CD4-positive, alpha-beta T cell (primary cell): Measurements from ENCODE around the gene CD300LG. TPM values are rescaled to one million over a fixed set of nuclear protein-coding genes. Genes with fewer than 3 reads are reported as not detected.

Experiments
- ATAC-seq: fragments of 200-7000 bp; cut with Tn5 transposase; one replicate; pipeline ENCODE4 v1.10.0; 2022; ENCODE audit warnings: mild to moderate bottlenecking; ENCODE audit not compliant: poor library complexity
- CTCF ChIA-PET: fragments of 350-600 bp; sonication (Branson Sonifier 250); formaldehyde crosslinking; loops from one replicate; lab custom pipeline; 2021; ENCODE audit warnings: antibody characterized with exemption, inconsistent platforms; lab: Charles Lee
- POLR2A ChIA-PET: fragments of 350-600 bp; sonication (Branson Sonifier 250); formaldehyde crosslinking; loops from one replicate; lab custom pipeline; 2021; ENCODE audit warnings: antibody characterized with exemption, inconsistent platforms; lab: Charles Lee
- DNase-seq, 14 experiments: peaks; one replicate each; pipeline ENCODE4 v3.0.0-alpha.2; 2013 to 2020; ENCODE audit warnings: mixed read lengths in 2 of 14
- H3K27ac ChIP-seq, 2 donors: one replicate each; pipeline versions ENCODE4 v1.5.1 to v1.7.0; 2013; ENCODE audit warnings: low read length in 2 of 2, low read depth in 1 of 2, mild to moderate bottlenecking in 1 of 2
- H3K27me3 ChIP-seq, 2 experiments: 1 replicate in 1 of 2; 2 replicates in 1 of 2; pipeline versions ENCODE4 v1.6.1 to v1.7.0; 2013; ENCODE audit warnings: low read length in 2 of 2, control low read depth in 1 of 2, mild to moderate bottlenecking in 1 of 2, moderate library complexity in 1 of 2; ENCODE audit not compliant: insufficient read depth in 2 of 2, control insufficient read depth in 1 of 2
- H3K36me3 ChIP-seq: one replicate; pipeline ENCODE4 v1.6.1; 2013; ENCODE audit warnings: low read length, control low read depth; ENCODE audit not compliant: insufficient read depth
- H3K4me1 ChIP-seq: one replicate; pipeline ENCODE4 v1.6.1; 2013; ENCODE audit warnings: low read length, control low read depth; ENCODE audit not compliant: insufficient read depth
- H3K4me3 ChIP-seq: one replicate; pipeline ENCODE4 v1.5.1; 2013; ENCODE audit warnings: mild to moderate bottlenecking, low read length, moderate library complexity
- H3K9me3 ChIP-seq, 2 experiments: 1 replicate in 1 of 2; 2 replicates in 1 of 2; pipeline versions ENCODE4 v1.6.1 to v1.7.0; 2013; ENCODE audit warnings: low read length in 2 of 2, mild to moderate bottlenecking in 2 of 2, control low read depth in 1 of 2, moderate library complexity in 1 of 2; ENCODE audit not compliant: control insufficient read depth in 1 of 2, insufficient read depth in 1 of 2
- H3K27ac Mint-ChIP-seq: one replicate; pipeline ENCODE4 v1.8.0; 2020; ENCODE audit warnings: mixed read lengths
- H3K27me3 Mint-ChIP-seq: one replicate; pipeline ENCODE4 v1.8.0; 2021; ENCODE audit warnings: mixed read lengths
- H3K36me3 Mint-ChIP-seq: one replicate; pipeline ENCODE4 v1.8.0; 2021; ENCODE audit warnings: low read depth, mixed read lengths
- H3K4me1 Mint-ChIP-seq: one replicate; pipeline ENCODE4 v1.8.0; 2021; ENCODE audit warnings: low read depth, mixed read lengths
- H3K4me3 Mint-ChIP-seq: one replicate; pipeline ENCODE4 v1.8.0; 2020; ENCODE audit warnings: mild to moderate bottlenecking, mixed read lengths
- H3K9me3 Mint-ChIP-seq: one replicate; pipeline ENCODE4 v1.8.0; 2020; ENCODE audit warnings: mixed read lengths
- CTCF ChIP-seq: fragments of 200-600 bp; IDR thresholded peaks from one replicate; pipeline ENCODE4 v1.8.0; 2022; ENCODE audit warnings: antibody characterized with exemption, mild to moderate bottlenecking
- intact Hi-C, 2 experiments: fragments of 100-400 bp; cut with DNase I in 1 of 2; cut with micrococcal nuclease in 1 of 2; formaldehyde crosslinking; loops; one replicate each; pipeline versions ENCODE4 v1.15.1 to v1.9.0; 2023 to 2025; cut with DNase I, micrococcal nuclease
- total RNA-seq, 174 experiments: library from RNA in 2 of 174; stranded (reverse) in 2 of 174; gene quantifications; one replicate each; pipeline ENCODE4 v1.2.3 and lab custom pipeline; 2021 to 2026

Gene CD300LG
- total RNA-seq, 2 experiments from 2014 or later = not detected

GRCh38 chr17:43873091-43873490, 26.1 kb downstream of the CD300LG start:
- intact Hi-C loops = no loop called here
- POLR2A ChIA-PET = no interaction called here
- Histone ChIP-seq H3K4me3 (no peak overlapping the region), H3K27ac (no peak overlapping the region), H3K4me1 (no peaks in the 10 kb centered on the region), H3K27me3 (peaks cover 3 to 5% of the 10 kb centered on the region in 2 experiments), H3K9me3 (no peaks in the 10 kb centered on the region), H3K36me3 (no peaks in the 10 kb centered on the region)
- Mint-ChIP-seq H3K4me1 (no peaks in the 10 kb centered on the region), H3K9me3 (no peaks in the 10 kb centered on the region), H3K27me3 (peaks cover 45% of the 10 kb centered on the region), H3K27ac (no peak overlapping the region), H3K36me3 (no peaks in the 10 kb centered on the region), H3K4me3 (no peak overlapping the region)
- CTCF ChIA-PET = no interaction called here
- ATAC-seq (no peak), DNase-seq (no peak)
- no peak for TF ChIP-seq CTCF

DNA sequence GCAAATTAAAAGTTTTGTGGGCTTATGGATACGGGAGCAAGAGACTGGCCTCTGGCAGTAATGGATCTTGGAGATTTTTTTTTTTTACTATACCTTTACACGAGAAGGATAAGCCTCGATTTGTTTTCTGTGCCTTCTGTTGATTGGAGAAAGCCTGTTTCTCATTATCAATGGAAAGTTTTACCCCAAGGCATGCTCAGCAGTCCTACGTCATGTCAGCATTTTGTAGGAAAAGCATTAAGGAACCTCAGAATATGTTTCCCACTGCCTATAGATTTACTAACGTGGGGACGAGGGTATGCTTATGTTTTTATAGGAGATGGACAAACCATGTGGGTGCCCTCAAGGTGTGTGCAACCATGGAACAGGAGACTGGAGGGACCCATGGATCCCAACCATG, 26.8 kb downstream of the CD300LG start:
- no peak overlapping the region for H3K27ac Mint-ChIP-seq
- Histone ChIP-seq H3K36me3 (no peaks in the 10 kb centered on the region), H3K9me3 (no peaks in the 10 kb centered on the region), H3K27ac (no peak overlapping the region), H3K27me3 (peaks cover 3 to 5% of the 10 kb centered on the region in 2 experiments), H3K4me3 (no peak overlapping the region), H3K4me1 (peaks cover 3% of the 10 kb centered on the region)
- H3K27me3 Mint-ChIP-seq = peaks cover 38% of the 10 kb centered on the region
- no peaks in the 10 kb centered on the region for H3K9me3 Mint-ChIP-seq
- H3K4me1 Mint-ChIP-seq = no peaks in the 10 kb centered on the region
- H3K4me3 Mint-ChIP-seq = no peak overlapping the region
- no peak for DNase-seq
- no peak for ATAC-seq
- no peaks in the 10 kb centered on the region for H3K36me3 Mint-ChIP-seq
- ChIA-PET CTCF (no interaction called here), POLR2A (no interaction called here)
- TF ChIP-seq CTCF = no peak
- intact Hi-C loops = no loop called here

DNA sequence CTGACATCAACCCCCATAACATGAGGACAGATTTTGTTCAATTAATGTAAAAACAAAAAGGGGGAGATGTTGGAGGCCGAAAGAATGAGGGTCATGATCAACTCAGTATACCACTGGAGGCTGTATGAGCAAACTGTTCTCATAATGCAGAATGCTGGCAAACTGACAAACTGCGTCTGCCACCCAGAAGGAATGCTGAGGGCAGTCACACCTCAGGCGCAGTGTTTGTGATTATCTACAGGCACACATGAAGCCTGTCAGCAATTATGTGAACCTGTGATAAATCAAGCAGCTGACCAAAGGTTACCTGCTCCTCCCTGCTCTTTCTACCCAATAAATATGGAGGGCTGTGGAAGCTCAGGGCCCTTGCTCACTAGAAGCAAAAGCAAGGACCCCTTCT, 27.3 kb downstream of the CD300LG start:
- Mint-ChIP-seq H3K4me1 (no peaks in the 10 kb centered on the region), H3K36me3 (no peaks in the 10 kb centered on the region), H3K4me3 (no peak overlapping the region), H3K9me3 (no peaks in the 10 kb centered on the region), H3K27me3 (peaks cover 38% of the 10 kb centered on the region), H3K27ac (no peak overlapping the region)
- Histone ChIP-seq H3K36me3 (no peaks in the 10 kb centered on the region), H3K9me3 (no peaks in the 10 kb centered on the region), H3K27ac (no peak overlapping the region), H3K4me1 (peaks cover 3% of the 10 kb centered on the region), H3K27me3 (peaks cover 3 to 5% of the 10 kb centered on the region in 2 experiments), H3K4me3 (no peak overlapping the region)
- DNase-seq = no peak
- no peak for TF ChIP-seq CTCF
- ChIA-PET POLR2A (no interaction called here), CTCF (no interaction called here)
- intact Hi-C loops = no loop called here
- no peak for ATAC-seq
